ENCODE data around the gene JMJD1C. TPM values are rescaled to one million over a fixed set of nuclear protein-coding genes. Genes with fewer than 3 reads are reported as not detected.

The JMJD1C gene
- total RNA-seq, 1 experiment from 2014 or later = 67.6 TPM

DNA sequence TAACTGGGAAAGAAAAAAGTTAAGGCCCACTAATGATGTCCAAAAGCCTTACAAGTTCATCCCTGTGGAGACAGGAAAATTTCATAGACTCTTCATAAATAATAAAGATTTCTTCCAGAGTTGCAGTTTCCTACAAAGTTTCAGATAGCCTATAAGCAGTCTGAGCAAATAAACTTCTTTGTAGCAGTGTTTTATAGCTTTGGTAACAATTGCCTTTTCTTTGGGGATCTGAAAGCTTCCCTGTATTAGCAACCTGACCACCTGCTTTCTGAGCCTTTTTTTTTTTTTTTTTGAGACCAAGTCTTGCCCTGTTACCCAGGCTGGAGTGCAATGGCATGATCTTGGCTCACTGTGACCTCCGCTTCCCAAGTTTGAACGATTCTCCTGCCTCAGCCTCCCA is 182.7 kb downstream of the JMJD1C start:
- TF ChIP-seq, protein P1, sequence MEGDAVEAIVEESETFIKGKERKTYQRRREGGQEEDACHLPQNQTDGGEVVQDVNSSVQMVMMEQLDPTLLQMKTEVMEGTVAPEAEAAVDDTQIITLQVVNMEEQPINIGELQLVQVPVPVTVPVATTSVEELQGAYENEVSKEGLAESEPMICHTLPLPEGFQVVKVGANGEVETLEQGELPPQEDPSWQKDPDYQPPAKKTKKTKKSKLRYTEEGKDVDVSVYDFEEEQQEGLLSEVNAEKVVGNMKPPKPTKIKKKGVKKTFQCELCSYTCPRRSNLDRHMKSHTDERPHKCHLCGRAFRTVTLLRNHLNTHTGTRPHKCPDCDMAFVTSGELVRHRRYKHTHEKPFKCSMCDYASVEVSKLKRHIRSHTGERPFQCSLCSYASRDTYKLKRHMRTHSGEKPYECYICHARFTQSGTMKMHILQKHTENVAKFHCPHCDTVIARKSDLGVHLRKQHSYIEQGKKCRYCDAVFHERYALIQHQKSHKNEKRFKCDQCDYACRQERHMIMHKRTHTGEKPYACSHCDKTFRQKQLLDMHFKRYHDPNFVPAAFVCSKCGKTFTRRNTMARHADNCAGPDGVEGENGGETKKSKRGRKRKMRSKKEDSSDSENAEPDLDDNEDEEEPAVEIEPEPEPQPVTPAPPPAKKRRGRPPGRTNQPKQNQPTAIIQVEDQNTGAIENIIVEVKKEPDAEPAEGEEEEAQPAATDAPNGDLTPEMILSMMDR (IDR thresholded peaks at IDR 0.05; ENCODE audit: unreplicated experiment) = no peak
- Mint-ChIP-seq H3K9me3 (ENCODE audit: low read depth, unreplicated experiment) (peaks cover 9% of the 10 kb centered on the region), H3K36me3 (ENCODE audit: insufficient read depth, unreplicated experiment) (peaks cover 13% of the 10 kb centered on the region), H3K27ac (ENCODE audit: unreplicated experiment) (no peak overlapping the region), H3K4me3 (ENCODE audit: low read depth, unreplicated experiment) (no peak overlapping the region), H3K27me3 (ENCODE audit: unreplicated experiment) (no peaks in the 10 kb centered on the region), H3K4me1 (ENCODE audit: low read depth, unreplicated experiment) (peaks cover 22% of the 10 kb centered on the region)
- DNase-seq = no peak
- CTCF ChIA-PET = interaction anchor here (0.6 kb wide), 1 partner anchor 327 kb away, joined by 3 read pairs; no protein-coding TSS in a partner anchor
- no TSS peak for BruUV-seq (replicated peaks)
- intact Hi-C loops (cut with micrococcal nuclease; ENCODE audit: unreplicated experiment) = no loop called here

DNA sequence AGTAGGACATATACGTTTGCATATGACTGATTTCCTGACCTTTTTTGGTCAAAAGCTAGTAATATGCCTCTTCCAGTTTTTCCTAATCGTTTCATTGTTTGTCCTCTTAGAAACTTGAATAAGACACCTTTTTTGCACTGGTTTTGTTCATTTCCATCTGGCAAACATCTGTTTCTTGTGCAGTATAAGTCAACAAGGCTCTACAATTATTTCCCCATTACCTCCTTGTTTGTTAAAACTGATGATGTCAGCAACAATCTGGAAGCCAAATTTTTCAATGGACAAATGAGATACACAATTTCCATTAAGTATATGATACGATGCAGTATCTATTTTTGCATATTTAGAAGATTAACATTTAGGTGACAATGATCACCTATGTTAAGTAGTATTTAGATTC is 183.8 kb downstream of the JMJD1C start:
- DNase-seq = no peak
- Mint-ChIP-seq H3K4me1 (ENCODE audit: low read depth, unreplicated experiment) (peaks cover 16% of the 10 kb centered on the region), H3K36me3 (ENCODE audit: insufficient read depth, unreplicated experiment) (peaks cover 11% of the 10 kb centered on the region), H3K9me3 (ENCODE audit: low read depth, unreplicated experiment) (peaks cover 5% of the 10 kb centered on the region), H3K4me3 (ENCODE audit: low read depth, unreplicated experiment) (no peak overlapping the region), H3K27me3 (ENCODE audit: unreplicated experiment) (no peaks in the 10 kb centered on the region), H3K27ac (ENCODE audit: unreplicated experiment) (no peak overlapping the region)
- intact Hi-C loops (cut with micrococcal nuclease; ENCODE audit: unreplicated experiment) = no loop called here
- TF ChIP-seq, protein P1 (IDR thresholded peaks at IDR 0.05; ENCODE audit: unreplicated experiment) = no peak
- CTCF ChIA-PET = no interaction called here
- BruUV-seq (replicated peaks) = no TSS peak

DNA sequence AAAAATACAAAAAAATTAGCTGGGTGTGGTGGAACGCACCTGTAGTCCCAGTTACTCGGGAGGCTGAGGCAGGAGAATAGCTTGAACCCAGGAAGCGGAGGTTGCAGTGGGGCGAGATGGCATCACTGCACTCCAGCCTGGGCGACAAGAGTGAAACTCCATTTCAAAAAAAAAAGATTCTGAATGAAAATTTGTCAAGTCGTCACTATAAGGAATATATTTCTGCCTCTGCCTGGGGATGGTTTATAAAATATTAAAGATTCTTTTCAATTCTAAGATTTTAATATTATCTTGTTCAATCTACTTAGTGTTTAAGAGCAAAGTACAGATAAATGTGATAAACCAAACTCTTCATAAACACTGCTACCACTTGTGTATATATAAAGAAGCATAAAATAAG is 185.4 kb downstream of the JMJD1C start:
- Mint-ChIP-seq H3K27ac (ENCODE audit: unreplicated experiment) (no peak overlapping the region), H3K27me3 (ENCODE audit: unreplicated experiment) (no peaks in the 10 kb centered on the region), H3K4me1 (ENCODE audit: low read depth, unreplicated experiment) (peaks cover 8% of the 10 kb centered on the region), H3K36me3 (ENCODE audit: insufficient read depth, unreplicated experiment) (peaks cover 8% of the 10 kb centered on the region), H3K9me3 (ENCODE audit: low read depth, unreplicated experiment) (no peaks in the 10 kb centered on the region), H3K4me3 (ENCODE audit: low read depth, unreplicated experiment) (no peak overlapping the region)
- DNase-seq = no peak
- CTCF ChIA-PET = no interaction called here
- TF ChIP-seq, protein P1 (IDR thresholded peaks at IDR 0.05; ENCODE audit: unreplicated experiment) = no peak
- intact Hi-C loops (cut with micrococcal nuclease; ENCODE audit: unreplicated experiment) = no loop called here
- BruUV-seq (replicated peaks) = no TSS peak

DNA sequence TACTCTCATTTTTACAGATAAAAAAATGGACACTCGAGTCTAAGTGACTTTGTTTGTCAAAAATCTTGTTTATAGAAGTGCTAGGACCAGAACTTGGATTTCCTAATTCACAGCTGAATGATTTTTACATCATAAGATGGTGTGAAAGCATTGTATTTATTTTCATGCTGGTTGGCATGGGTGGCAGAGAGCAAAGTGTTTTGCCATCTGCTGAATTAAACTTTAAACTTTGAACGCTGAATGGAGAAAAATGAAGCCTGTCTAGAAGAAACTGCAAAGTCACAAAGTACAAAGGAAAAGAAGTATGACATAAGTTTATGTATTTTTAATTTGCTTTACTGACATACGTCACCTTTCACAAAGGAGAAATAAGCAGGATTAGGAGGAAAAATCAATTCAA is 190.7 kb downstream of the JMJD1C start:
- no peak for DNase-seq
- H3K9me3 Mint-ChIP-seq (ENCODE audit: low read depth, unreplicated experiment) = no peaks in the 10 kb centered on the region
- no TSS peak for BruUV-seq (replicated peaks)
- CTCF ChIA-PET = no interaction called here
- TF ChIP-seq, protein P1 (IDR thresholded peaks at IDR 0.05; ENCODE audit: unreplicated experiment) = no peak
- peaks cover 19% of the 10 kb centered on the region for H3K4me1 Mint-ChIP-seq (ENCODE audit: low read depth, unreplicated experiment)
- no peak overlapping the region for H3K4me3 Mint-ChIP-seq (ENCODE audit: low read depth, unreplicated experiment)
- H3K36me3 Mint-ChIP-seq (ENCODE audit: insufficient read depth, unreplicated experiment) = peaks cover 9% of the 10 kb centered on the region
- H3K27me3 Mint-ChIP-seq (ENCODE audit: unreplicated experiment) = no peaks in the 10 kb centered on the region
- intact Hi-C loops (cut with micrococcal nuclease; ENCODE audit: unreplicated experiment) = loop anchor here (10.0 kb wide), 1 partner anchor 110 kb away; no protein-coding TSS in a partner anchor
- no peak overlapping the region for H3K27ac Mint-ChIP-seq (ENCODE audit: unreplicated experiment)
